NCI-H1048 (cell line): ENCODE data around the gene FOSL2.

Experiments used
- DNase-seq: peaks from one replicate; lab custom pipeline; 2025; lab: John Stamatoyannopoulos, UW

FOSL2 gene

GRCh38 chr2:28375742-28376631 lies 16.7 kb upstream of the FOSL2 start:
- no peak for DNase-seq

GRCh38 chr2:28377195-28377816 lies 15.4 kb upstream of the FOSL2 start:
- DNase-seq: no peak

- no peak for DNase-seq
These were observed 14.5 kb upstream of the FOSL2 start for GRCh38 chr2:28377984-28378678.

- DNase-seq: no peak
These were observed 13.7 kb upstream of the FOSL2 start for GRCh38 chr2:28378679-28379584.

- DNase-seq: no peak
These were observed 12.4 kb upstream of the FOSL2 start for GRCh38 chr2:28380219-28380618.

GRCh38 chr2:28381225-28382180 lies 11.2 kb upstream of the FOSL2 start:
- DNase-seq: no peak

GRCh38 chr2:28382755-28383154 lies 9.9 kb upstream of the FOSL2 start:
- no peak for DNase-seq

- DNase-seq: no peak
These were observed 5.3 kb upstream of the FOSL2 start for GRCh38 chr2:28387082-28387960.

- DNase-seq: no peak
These were observed 3.0 kb upstream of the FOSL2 start for GRCh38 chr2:28389399-28390240.

- peak; percentile 42 for DNase-seq
These were observed 2.4 kb upstream of the FOSL2 start for GRCh38 chr2:28390241-28390745.

GRCh38 chr2:28390746-28391563 lies 1.7 kb upstream of the FOSL2 start:
- DNase-seq: no peak

- no peak for DNase-seq
These were observed 928 bp upstream of the FOSL2 start for GRCh38 chr2:28391564-28392296.

GRCh38 chr2:28393114-28393836 lies 617 bp downstream of the FOSL2 start:
- no peak for DNase-seq

GRCh38 chr2:28394331-28394877 lies 1.7 kb downstream of the FOSL2 start:
- DNase-seq: no peak

- DNase-seq: no peak
These were observed 2.3 kb downstream of the FOSL2 start for GRCh38 chr2:28394997-28395333.
